Endometrial microvascular endothelial cells (primary cell): ENCODE results near the gene KHDC4. TPM values are rescaled to one million over a fixed set of nuclear protein-coding genes. Genes with fewer than 3 reads are reported as not detected.

ENCODE experiments used
- in situ Hi-C: cut with HindIII; loops from 2 replicates; pipeline ENCODE4 v1.10.0; 2017; ENCODE audit warnings: low sequenced_read_pairs, low pct_unique_long_range_greater_than_20kb; ENCODE audit errors: inconsistent ontology term
- total RNA-seq: library from RNA; depleted of rRNA; stranded (reverse); fragments of >200 nt; gene quantifications from one replicate; pipeline ENCODE4 v1.2.3, GENCODE V29; 2015; ENCODE audit errors: inconsistent ontology term

The KHDC4 gene
- total RNA-seq, 1 donor from 2014 or later, result 26.1 TPM

DNA sequence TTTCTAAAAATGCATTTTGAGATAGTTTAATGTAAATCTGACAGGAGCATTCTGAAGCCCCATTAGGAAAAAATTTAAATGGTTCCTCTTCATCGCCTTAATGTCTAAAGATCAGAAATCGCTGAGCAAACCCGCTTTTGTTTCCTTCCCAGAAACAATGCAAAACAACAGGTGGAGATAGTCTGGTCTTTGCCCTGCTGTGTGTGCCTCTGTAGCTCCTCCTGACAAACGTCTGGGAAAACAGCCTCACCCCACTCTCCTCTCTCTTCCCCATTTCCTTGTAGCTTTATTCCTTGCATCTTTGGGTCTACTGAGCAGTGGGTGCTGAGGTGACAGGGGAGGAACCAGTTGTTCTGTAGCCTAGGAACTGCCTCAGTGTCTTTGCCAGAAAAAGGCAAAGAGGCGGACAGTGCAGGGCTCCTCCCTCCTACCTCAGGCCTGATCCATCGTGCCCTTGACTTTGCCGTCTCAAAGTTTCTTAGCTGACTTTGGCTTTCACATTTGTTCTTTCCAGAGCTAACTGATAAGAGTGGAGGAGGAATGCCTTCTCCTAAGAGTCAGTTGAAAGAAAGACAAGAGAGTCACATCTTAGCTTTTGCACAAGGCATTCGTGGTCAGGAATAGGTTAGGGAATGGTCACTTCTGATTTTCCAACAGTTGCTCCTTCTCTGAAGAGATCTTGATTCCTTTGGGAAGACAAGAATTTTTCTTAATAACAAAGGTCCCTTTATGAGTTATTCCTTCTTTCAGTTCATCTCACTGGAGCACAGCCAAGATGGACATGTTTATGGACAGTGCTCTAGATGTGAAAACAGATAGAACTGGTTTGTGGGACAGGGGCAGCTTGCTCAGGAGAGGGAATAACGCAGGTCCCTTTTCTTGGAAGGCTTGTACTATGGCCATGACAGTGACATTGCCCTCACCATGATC is 49.9 kb downstream of the KHDC4 start:
- in situ Hi-C loops, result no loop called here

DNA sequence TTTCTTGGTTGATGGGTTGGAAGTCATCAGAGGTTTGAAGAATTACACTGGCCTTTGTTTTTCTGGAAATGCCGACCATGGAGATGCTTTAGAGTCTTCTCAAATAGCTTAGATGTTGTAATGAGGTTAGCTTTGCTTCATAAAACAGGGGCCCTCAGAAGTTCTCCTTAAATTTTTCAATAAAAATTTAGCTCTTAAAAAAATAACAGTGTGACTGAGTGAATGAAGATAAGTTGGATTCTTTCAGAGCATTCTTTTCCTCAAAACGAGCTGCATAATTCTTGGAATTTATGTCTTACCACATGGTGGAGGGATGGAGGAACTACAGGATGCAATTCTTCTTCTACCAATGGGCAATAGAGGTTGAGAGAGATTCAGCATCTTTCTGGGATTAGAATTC is 51.4 kb downstream of the KHDC4 start:
- in situ Hi-C loops, result no loop called here

DNA sequence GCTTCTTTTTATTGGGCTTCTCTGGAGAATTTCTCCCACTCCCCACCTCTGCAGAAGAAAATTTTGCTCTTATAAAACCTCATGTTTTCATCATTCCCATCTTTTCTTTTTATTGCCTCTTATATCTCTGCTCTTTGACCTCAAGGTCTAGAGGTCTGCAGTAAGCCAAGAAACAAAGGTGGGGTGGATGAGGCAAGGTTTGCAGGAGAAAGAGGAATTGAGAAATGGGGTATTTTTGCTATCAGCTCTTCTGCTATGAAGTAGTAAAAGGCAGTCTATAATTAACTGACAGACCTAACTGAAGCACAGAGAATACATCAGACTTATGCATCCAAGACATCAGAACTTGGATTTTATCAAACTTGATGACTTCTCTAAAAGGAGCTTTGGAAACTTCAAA is 52.0 kb downstream of the KHDC4 start:
- in situ Hi-C loops, result no loop called here

DNA sequence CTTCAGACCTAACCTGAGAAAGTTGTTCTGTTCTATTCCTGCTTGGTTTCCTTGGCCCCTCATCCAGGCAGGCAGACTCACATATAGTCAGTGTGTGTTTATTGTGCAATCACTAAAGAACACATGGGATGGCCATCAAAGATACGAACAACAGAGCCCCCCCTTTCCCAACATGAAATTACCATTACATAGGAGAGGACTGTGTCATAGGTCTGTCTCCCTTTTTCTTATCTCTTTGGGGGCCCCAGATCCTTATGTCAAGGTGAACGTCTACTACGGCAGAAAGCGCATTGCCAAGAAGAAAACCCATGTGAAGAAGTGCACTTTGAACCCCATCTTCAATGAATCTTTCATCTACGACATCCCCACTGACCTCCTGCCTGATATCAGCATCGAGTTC is 53.3 kb downstream of the KHDC4 start:
- in situ Hi-C loops, result no loop called here

DNA sequence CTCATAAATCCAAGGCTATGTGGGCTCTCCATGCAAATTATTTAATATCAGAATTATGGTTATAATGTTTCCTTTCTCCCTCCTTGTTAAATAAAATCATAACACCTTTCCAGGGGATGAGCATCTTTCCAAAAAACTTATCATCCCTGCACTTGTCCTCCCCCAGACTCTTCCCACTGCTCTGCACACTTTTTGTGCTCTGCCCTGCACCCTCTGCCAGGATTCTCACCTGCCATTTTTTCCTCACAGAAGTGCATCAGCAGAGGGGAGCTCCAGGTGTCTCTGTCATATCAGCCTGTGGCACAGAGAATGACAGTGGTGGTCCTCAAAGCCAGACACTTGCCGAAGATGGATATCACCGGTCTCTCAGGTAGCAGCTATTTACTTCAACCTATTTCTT is 54.0 kb downstream of the KHDC4 start:
- in situ Hi-C loops, result no loop called here

DNA sequence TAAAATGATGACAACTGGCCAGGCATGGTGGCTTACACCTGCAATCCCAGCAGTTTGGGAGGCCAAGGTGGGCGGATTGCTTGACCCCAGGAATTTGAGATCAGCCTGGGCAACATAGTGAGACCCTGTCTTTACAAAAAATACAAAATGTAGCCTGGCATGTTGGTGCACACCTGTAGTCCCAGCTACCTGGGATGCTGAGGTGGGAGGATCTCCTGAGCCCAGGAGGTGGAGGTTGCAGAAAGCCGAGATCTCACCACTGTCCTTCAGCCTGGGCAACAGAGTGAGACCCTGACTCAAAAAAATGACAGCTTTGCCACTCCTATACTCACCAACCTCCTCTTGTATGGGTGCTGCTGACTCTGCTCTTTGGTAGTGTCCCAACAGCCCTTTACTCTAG is 56.3 kb downstream of the KHDC4 start:
- in situ Hi-C loops, result no loop called here

DNA sequence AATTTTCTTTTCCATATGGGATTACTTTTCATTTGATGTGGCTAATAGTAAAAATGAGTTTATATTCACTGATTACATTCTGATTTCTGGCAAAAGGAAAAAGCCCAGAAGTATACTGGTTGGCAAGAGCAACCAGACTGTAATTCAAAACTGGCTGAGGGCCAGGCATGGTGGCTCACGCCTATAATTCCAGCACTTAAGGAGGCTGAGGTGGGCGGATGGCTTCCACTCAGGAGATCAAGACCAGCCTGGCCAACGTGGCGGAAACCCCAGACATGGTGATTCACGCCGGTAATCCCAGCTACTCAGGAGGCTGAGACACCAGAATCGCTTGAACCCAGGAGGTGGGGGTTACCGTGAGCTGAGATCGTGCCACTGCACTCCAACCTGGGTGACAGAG is 60.4 kb downstream of the KHDC4 start:
- in situ Hi-C loops, result no loop called here

DNA sequence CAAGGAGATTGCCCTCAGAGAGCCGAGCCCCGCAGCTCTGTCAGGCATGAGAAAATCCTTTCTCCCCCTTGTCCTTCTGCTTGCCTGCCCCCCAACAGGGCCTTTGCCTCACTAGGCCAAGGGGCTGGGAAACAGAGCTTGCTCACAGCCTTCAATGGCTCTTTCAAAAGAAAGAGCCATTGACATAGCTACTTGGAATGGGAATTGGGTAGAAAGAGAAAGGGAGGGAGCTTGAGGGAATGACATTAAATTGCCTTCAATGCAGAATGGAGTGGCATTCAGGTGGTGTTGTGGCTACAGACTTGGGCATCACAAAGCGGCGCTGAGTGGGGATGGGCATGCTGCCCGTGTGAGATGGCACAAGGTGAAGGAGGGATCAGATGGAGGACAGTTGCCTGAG is 61.7 kb downstream of the KHDC4 start:
- in situ Hi-C loops, result no loop called here

DNA sequence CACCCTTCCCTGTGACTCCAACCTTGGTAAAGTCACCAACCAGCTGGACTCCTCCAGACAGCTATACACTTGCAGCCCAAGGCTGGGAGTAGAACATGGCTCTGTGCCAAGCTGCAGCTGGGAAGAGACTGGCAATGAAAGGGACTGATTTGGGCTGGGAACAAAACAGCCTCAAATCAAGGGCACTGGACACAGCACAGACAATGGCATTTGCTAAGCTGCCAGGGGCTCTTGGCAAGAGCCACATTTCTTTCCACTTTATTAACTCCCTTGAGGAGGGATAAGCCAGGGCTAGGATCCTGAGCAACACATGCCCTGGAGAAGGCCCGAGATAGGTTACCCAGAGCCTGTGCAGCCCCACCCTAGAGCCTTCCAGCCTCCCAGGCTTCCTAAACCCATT is 62.8 kb downstream of the KHDC4 start:
- in situ Hi-C loops, result no loop called here

DNA sequence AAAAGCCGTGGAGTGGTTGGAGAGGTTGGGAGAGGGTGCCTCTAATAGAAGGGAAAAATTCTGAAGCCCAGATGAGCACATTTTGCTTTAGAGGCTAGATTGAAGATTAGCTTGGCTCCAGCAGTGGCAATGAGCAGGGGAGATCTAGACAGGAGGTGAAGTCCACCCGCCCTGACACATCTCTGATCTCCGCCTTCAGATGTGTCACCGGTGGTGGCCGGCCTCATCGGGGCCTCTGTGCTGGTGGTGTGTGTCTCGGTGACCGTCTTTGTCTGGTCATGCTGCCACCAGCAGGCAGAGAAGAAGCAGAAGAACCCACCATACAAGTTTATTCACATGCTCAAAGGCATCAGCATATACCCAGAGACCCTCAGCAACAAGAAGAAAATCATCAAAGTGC is 66.4 kb downstream of the KHDC4 start:
- in situ Hi-C loops, result no loop called here

DNA sequence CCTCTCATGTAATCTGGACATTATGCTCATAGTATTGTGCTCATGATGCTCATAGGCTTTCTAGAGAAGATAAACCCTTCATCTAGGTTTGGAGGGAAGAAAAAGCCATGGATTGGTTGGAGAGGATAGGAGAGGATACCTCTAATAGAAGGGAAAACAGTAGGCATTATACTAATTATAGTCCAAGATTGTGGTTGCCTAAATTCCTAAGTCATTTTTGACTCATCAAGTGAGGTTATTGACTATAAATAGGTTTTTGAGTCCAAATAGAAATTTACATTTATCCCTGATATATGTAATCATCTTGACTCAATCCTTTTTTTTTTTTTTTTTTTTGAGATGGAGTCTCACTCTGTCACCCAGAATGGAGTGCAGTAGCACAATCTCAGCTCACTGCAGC is 69.8 kb downstream of the KHDC4 start:
- in situ Hi-C loops, result no loop called here

Other genes with a start within 250 kb of the KHDC4 start
- gene YY1AP1, start 245.6 kb downstream of the KHDC4 start, total RNA-seq, result 28.0 TPM
- 178 TPM for gene DAP3, start 245.3 kb downstream of the KHDC4 start, total RNA-seq
- gene GON4L, start 77.2 kb downstream of the KHDC4 start, total RNA-seq, result 19.0 TPM
- 29.7 TPM for gene SYT11, start 74.8 kb downstream of the KHDC4 start, total RNA-seq
- gene RIT1, start 23.1 kb downstream of the KHDC4 start, total RNA-seq, result 22.5 TPM
- not detected for gene RXFP4, start 7.2 kb upstream of the KHDC4 start, total RNA-seq
- 76.7 TPM for gene ARHGEF2, start 44.1 kb upstream of the KHDC4 start, total RNA-seq
- 728 TPM for gene SSR2, start 86.5 kb upstream of the KHDC4 start, total RNA-seq
- 33.7 TPM for gene UBQLN4, start 119.4 kb upstream of the KHDC4 start, total RNA-seq
- 67.5 TPM for gene LAMTOR2, start 120.4 kb upstream of the KHDC4 start, total RNA-seq
- not detected for gene RAB25, start 126.7 kb upstream of the KHDC4 start, total RNA-seq
- 3.3 TPM for gene MEX3A, start 148.1 kb upstream of the KHDC4 start, total RNA-seq
- 860 TPM for gene LMNA, start 180.3 kb upstream of the KHDC4 start, total RNA-seq
- gene SEMA4A, start 219.2 kb upstream of the KHDC4 start, total RNA-seq, result 0.09 TPM